ENCODE measurements around the gene SGK2.

- TF ChIP-seq CTCF (IDR thresholded peaks at IDR 0.05; ENCODE audit: low read depth, low read length, poor library complexity, severe bottlenecking) (no peak), EZH2phosphoT487 (IDR thresholded peaks at IDR 0.05; ENCODE audit: borderline replicate concordance, low read length) (no peak)
These were observed at the start of gene SGK2 for GRCh38 chr20:43558412-43559146.

All from DOHH2 (cell line).